ENCODE measurements around the gene SNPH.

The SNPH gene

GRCh38 chr20:1286267-1287024 lies 20.4 kb downstream of the SNPH start:
- in situ Hi-C loops (cut with MboI; ENCODE audit: low sequenced_read_pairs) = no loop called here

GRCh38 chr20:1287306-1287705 lies 21.2 kb downstream of the SNPH start:
- in situ Hi-C loops (cut with MboI; ENCODE audit: low sequenced_read_pairs) = no loop called here

- in situ Hi-C loops (cut with MboI; ENCODE audit: low sequenced_read_pairs) = no loop called here
Measured at GRCh38 chr20:1287787-1288569, 21.9 kb downstream of the SNPH start.

- in situ Hi-C loops (cut with MboI; ENCODE audit: low sequenced_read_pairs) = no loop called here
Measured at GRCh38 chr20:1291191-1291741, 25.2 kb downstream of the SNPH start.

GRCh38 chr20:1292620-1293019 lies 26.5 kb downstream of the SNPH start:
- in situ Hi-C loops (cut with MboI; ENCODE audit: low sequenced_read_pairs) = no loop called here

- in situ Hi-C loops (cut with MboI; ENCODE audit: low sequenced_read_pairs) = no loop called here
Measured at GRCh38 chr20:1293641-1294379, 27.7 kb downstream of the SNPH start.

GRCh38 chr20:1294497-1294896 lies 28.4 kb downstream of the SNPH start:
- in situ Hi-C loops (cut with MboI; ENCODE audit: low sequenced_read_pairs) = no loop called here

- in situ Hi-C loops (cut with MboI; ENCODE audit: low sequenced_read_pairs) = no loop called here
Measured at GRCh38 chr20:1295276-1295930, 29.3 kb downstream of the SNPH start.

- in situ Hi-C loops (cut with MboI; ENCODE audit: low sequenced_read_pairs) = no loop called here
Measured at GRCh38 chr20:1296117-1296610, 30.1 kb downstream of the SNPH start.

- in situ Hi-C loops (cut with MboI; ENCODE audit: low sequenced_read_pairs) = no loop called here
Measured at GRCh38 chr20:1296922-1297321, 30.8 kb downstream of the SNPH start.

GRCh38 chr20:1297486-1297885 lies 31.4 kb downstream of the SNPH start:
- in situ Hi-C loops (cut with MboI; ENCODE audit: low sequenced_read_pairs) = no loop called here

- in situ Hi-C loops (cut with MboI; ENCODE audit: low sequenced_read_pairs) = no loop called here
Measured at GRCh38 chr20:1298166-1298565, 32.1 kb downstream of the SNPH start.

- in situ Hi-C loops (cut with MboI; ENCODE audit: low sequenced_read_pairs) = no loop called here
Measured at GRCh38 chr20:1298888-1299511, 32.9 kb downstream of the SNPH start.

GRCh38 chr20:1299522-1299921 lies 33.4 kb downstream of the SNPH start:
- in situ Hi-C loops (cut with MboI; ENCODE audit: low sequenced_read_pairs) = no loop called here

- in situ Hi-C loops (cut with MboI; ENCODE audit: low sequenced_read_pairs) = no loop called here
Measured at GRCh38 chr20:1300083-1300840, 34.2 kb downstream of the SNPH start.

- in situ Hi-C loops (cut with MboI; ENCODE audit: low sequenced_read_pairs) = no loop called here
Measured at GRCh38 chr20:1301031-1301529, 35.0 kb downstream of the SNPH start.

- in situ Hi-C loops (cut with MboI; ENCODE audit: low sequenced_read_pairs) = no loop called here
Measured at GRCh38 chr20:1302685-1303541, 36.8 kb downstream of the SNPH start.
